Measurements from ENCODE around the gene LIMS3.
"Not testable (repeated sequence)": the region's sequence is repeated elsewhere in the genome, so short reads cannot be mapped to it uniquely, and the experiment has no call there.

LIMS3 gene

DNA sequence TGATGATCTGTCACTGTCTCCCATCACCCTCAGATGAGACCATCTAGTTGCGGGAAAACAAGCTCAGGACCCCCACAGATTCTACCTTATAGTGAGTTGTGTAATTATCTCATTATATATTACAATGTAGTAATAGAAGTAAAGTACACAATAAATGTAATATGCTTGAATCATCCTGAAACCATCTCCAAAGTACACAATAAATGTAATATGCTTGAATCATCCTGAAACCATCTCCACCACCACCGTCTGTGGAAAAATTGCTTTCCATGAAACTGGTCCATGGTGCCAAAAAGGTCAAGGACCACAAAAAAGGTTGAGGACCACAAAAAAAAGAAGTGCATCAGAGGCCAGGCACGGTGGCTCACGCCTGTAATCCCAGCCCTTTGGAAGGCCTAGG lies 29.3 kb downstream of the LIMS3 start:
- not testable (repeated sequence) for DNase-seq

DNA sequence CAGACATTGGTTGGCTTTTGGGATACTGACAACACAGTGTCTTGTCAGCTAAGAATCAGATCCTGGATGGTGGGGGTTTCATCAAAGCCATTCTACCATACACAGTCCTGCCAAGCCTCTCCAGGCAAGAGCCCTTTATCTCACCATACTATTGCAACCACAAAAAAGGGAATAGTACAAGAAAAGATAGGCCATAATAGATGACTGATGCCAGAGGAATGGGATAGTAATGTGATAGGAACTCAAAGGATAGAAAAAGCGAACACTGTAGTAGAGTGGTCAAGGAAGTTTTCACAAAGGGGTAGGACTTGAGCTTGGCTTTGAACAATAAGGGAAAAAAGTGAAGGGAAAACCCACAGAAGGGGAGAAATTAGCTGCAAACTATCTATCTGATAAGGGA lies 30.7 kb downstream of the LIMS3 start:
- DNase-seq = not testable (repeated sequence)

DNA sequence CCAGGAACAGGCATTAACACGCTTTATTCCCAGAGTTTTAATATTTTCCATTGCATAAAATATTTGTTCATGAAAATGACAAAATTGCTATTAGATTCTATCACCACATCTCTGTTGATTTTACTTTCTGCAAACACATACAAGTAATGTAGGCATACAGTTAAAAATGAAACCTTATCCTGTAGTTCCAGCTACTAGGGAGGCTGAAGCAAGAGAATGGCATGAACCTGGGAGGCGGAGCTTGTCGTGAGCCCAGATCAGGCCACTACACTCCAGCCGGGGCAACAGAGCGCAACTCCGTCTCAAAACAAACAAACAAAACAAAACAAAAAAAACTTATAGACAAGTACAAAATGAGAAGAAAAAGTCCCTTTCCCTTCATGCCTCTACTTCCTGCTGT lies 38.0 kb downstream of the LIMS3 start:
- not testable (repeated sequence) for DNase-seq

DNA sequence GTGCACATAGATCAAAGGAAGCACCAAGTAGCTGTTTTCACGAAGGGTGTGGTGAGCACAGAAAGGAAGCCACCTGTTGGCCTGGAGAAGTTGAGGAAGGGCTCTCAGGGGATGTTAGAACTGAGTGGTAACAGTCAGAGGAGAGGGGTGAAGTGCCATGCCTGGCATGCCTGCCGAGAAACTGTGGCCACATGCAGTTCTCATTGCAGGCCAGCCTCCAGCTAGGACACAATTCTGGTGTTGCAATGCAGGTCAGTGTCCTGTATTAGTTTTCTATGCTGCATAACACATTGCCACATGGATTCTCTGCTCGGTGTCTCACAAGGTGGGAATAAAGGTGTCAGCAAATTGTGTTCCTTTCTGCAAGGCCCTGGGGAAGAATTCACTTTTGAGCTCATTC lies 46.9 kb downstream of the LIMS3 start:
- DNase-seq = not testable (repeated sequence)

DNA sequence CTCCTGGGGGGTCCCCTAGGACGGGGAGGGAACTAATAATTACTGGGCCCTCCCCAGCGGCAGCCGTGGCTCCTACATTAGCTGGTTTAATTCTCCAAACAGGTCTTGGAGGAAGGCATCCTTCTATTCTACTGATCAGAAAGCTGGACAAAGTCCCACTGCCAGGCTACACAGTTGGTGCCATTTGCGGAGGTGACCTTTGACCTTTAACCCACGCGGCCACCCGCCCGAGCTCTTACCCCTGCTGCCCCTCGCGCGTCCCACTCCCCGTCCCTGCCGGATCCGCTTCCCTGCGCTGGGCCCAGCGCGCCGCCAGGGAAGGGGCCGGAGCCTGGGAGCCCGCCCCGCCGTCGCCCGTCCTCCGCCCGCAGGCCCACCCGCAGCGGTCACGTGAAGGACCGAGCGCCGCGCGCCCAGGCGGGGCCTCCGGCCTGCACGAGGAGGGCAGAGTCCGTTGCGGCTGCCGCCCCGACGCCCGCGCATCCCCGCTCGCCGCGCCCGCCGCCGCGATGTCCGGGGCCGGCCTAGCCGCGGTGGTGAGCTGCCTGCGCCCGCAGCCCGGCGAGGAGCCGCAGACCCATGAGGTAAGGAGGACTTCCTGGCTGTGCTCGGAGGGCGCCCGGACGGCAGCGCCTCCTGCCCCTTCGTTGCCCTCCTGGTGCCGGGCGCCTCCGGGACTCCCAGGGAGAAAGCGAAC lies 48.9 kb downstream of the LIMS3 start:
- DNase-seq = not testable (repeated sequence)

DNA sequence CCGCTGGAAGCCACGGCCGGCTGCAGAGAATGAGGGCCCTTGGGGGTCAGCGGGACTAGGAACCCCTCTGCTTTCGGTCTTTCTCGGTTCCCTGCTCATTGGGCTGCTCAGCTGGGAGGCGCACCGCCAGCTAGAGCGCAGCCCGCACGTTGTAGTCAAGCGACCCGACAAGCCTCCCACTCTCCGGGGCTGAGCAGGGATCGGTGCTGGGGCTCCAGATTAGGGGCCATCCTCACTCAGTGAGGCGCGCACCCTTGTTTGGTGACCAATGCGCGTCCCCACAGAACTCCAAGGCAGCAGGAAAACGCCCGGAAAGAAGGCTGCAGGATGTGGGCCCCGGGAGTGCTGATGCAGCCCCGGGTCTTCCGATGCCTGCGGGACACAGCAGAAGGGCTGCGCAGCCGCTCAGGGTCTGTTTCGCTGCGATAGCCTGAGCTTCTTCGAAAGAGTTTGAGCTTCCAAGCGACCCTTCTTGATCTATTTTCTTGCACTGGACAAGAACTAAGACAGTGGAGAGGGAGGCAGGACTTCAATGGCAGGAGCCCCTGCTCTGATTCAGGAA lies 49.6 kb downstream of the LIMS3 start:
- not testable (repeated sequence) for DNase-seq

DNA sequence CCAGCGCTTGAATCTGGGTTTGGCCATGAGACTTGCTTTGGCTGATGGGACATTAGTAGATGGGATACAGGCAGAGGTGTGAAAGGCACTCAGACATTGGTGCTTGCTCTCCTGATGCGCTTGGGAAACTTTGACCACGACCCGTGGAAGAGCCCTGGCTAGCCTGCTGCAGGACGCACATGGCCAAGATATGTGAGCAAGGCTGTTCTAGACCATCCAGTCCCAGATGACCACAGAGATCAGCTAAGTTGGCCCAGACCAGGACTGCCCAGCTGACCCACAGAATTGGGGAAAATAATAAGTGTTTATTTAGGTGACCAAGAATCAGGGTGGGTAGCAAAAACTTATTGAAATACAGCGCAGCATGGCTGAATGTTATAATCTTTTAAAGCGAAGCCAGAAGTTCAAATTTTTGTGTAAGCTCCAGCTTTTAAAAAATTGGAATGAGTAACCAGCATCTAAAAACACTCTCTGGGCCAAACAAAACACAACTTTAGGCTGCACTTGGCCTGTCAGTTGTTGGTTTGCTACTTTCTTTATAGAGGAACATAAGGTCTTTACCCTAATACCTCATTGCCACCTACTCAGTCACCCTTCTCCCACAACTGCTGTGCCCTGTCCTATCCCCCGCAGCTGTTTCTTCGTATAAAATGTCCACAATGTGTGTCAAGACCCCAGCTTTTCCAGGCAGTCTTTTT lies 51.8 kb downstream of the LIMS3 start:
- not testable (repeated sequence) for DNase-seq

DNA sequence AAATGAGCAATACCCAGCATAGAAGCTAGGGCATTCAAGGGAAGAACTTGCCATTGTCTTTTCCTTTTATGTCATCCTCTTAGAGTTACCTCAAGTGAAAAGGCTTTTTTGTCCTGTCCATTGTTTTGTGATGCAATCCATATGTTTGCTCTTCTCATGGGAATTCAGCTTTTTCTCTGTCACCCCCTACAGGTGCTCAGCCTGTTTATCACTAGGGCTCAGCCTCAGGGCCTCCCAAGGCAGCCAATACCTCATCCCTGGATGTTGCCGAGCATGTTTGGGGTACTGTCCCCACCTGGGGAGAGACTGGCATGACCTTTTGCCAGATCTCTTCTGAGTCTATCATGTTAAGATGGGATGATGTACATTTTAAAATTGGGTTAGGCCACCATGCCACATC lies 65.5 kb downstream of the LIMS3 start:
- DNase-seq = not testable (repeated sequence)

DNA sequence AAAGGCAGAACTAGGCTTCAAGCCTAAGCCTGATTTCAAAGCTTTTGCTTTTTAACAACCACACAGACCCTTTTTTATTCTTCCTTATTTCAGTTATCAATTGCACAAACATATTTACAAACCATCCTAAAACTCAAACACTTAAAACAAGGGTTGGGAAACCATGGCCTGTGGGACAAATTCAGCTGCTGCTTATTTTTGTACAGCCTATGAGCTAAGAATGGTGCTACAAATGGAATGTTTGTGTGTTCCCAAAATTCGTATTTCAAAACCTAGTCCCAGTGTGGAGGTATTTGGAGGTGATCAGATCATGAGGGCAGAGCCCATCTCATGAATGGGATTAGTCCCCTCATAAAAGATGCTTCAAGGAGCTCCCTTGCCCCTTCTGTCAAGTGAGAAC lies 67.0 kb downstream of the LIMS3 start:
- DNase-seq = not testable (repeated sequence)

DNA sequence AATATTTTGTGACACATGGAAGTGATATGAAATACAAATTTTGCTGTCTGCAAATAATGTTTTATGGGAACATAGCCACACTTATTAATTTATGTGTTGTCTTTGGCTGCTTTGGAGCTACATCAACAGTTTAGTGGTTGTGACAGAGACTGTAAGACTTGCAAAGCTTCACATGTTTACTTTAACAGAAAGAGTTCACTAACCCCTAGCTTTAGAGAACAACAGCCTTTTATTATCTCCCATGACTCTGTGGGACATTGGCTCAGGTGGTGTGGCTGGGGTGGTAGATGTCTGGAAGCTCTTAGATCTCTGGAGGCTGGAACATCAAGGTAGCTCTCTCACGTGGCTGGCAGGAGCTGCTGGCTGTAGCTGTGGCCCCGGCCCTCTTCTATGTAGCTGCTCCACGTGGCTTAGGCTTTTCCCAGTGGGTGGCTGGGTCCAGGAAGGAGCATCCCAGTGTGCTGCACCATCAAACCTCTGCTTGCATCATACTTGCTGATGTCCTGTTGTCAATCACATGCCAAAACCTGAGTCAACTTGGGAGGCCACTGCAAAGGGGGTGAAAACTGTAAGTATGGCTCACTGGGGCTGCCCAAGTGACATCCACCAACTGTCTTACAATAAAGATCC lies 67.7 kb downstream of the LIMS3 start:
- not testable (repeated sequence) for DNase-seq

DNA sequence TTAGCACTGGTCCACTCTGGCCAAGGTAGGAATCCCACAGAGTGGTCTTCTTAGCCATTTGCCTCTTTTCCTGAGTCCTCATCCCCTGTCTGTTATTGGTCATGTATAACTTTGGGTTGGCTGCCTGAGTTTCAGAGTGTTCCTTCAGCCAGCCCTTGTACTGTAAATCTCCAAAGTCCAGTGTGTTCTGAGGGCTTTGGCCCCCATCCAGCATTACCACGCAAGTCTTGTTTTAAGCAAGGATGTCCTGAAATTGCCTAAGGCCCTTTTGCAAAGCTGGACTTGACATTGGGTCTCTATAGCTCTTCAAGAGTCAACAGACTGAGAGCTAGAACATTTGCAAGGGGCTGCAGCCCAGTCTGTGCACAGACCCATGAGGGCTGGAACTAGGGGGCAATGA lies 68.4 kb downstream of the LIMS3 start:
- DNase-seq = not testable (repeated sequence)

DNA sequence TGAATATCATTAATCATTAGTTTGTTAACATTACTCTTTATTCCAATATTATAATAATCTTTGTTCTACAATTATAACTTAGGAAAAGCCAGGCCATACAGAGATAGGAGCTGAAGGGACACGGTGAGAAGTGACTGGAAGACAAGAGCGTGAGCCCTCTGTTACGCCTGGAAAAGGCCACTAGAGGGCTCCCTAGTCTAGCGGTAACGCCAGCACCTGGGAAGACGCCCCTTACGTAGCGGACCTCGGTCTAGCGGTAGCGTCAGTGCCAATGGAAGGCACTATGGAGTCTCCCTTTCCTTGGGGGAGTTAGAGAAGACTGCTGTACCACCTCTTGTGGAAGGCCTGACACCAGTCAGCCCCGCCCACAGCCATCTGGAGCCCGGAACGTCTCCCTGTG lies 71.4 kb downstream of the LIMS3 start:
- DNase-seq = not testable (repeated sequence)

DNA sequence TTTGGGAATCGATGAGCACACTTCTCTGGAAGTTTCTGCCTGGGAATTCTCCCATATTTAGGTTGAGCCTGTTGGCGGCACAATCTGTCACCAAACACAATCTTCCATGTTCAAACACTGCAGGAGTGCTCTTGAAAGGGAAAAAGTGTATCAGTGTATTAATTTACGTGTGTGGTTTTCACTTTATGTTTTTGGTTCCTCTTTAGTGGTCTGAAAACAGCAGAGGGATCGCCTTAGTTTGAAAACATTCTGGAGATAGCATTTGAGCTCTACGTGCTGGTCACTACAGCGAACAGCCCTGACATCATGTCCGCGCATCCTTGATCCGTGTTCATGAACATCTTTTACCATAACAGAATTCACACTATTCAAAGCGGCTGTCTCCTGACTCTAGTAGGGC lies 73.2 kb downstream of the LIMS3 start:
- DNase-seq = not testable (repeated sequence)

All from fibroblast of upper back skin (primary cell).